GM23338 (cell line): ENCODE measurements around the gene SPAG7. TPM values are rescaled to one million over a fixed set of nuclear protein-coding genes. Genes with fewer than 3 reads are reported as not detected.

Source experiments
- ATAC-seq: fragments of 200-7000 bp; cut with Tn5 transposase; 3 replicates; pipeline ENCODE4 v1.9.1; 2020
- DNase-seq: peaks from one replicate; pipeline ENCODE4 v3.0.0-alpha.2; 2015; ENCODE audit warnings: low spot score
- H2AFZ ChIP-seq: fragments of 200-600 bp; sonication (generic); 2 replicates; pipeline ENCODE4 v1.8.0; 2016; ENCODE audit warnings: antibody characterized with exemption, mild to moderate bottlenecking, moderate library complexity
- H3F3A ChIP-seq: fragments of 200-600 bp; sonication (generic); replicated peaks from 2 replicates; pipeline ENCODE4 v1.8.0; 2017; ENCODE audit warnings: antibody characterized with exemption, mixed run types, low read depth
- H3K27ac ChIP-seq: fragments of 200-600 bp; sonication (generic); 2 replicates; pipeline ENCODE4 v1.6.1; 2016; ENCODE audit warnings: low read depth
- H3K27me3 ChIP-seq: fragments of 200-600 bp; sonication (generic); 2 replicates; pipeline ENCODE4 v1.8.0; 2016; ENCODE audit warnings: mild to moderate bottlenecking, mixed run types, moderate library complexity; ENCODE audit not compliant: insufficient read depth
- H3K36me3 ChIP-seq: fragments of 200-600 bp; sonication (generic); 2 replicates; pipeline ENCODE4 v1.8.0; 2016; ENCODE audit warnings: mild to moderate bottlenecking; ENCODE audit not compliant: insufficient read depth
- H3K4me1 ChIP-seq: fragments of 200-600 bp; sonication (generic); 2 replicates; pipeline ENCODE4 v1.8.0; 2016; ENCODE audit warnings: mild to moderate bottlenecking, moderate library complexity; ENCODE audit not compliant: insufficient read depth
- H3K4me2 ChIP-seq: fragments of 200-600 bp; sonication (generic); 2 replicates; pipeline ENCODE4 v1.7.1; 2017; ENCODE audit warnings: mixed run types
- H3K4me3 ChIP-seq: fragments of 200-600 bp; sonication (generic); 2 replicates; pipeline ENCODE4 v1.6.1; 2016; ENCODE audit warnings: mixed run types
- H3K79me2 ChIP-seq: fragments of 200-600 bp; sonication (generic); replicated peaks from 2 replicates; pipeline ENCODE4 v1.8.0; 2017; ENCODE audit warnings: mild to moderate bottlenecking; ENCODE audit not compliant: insufficient read depth
- H3K9me2 ChIP-seq: fragments of 200-600 bp; sonication (generic); 2 replicates; pipeline ENCODE4 v1.8.0; 2017; ENCODE audit not compliant: insufficient read depth
- H4K20me1 ChIP-seq: fragments of 200-600 bp; sonication (generic); replicated peaks from 2 replicates; pipeline ENCODE4 v1.8.0; 2017; ENCODE audit warnings: mild to moderate bottlenecking; ENCODE audit not compliant: insufficient read depth
- H3K27ac Mint-ChIP-seq: 2 replicates; pipeline ENCODE4 v1.8.0; 2020; ENCODE audit warnings: inconsistent platforms, mild to moderate bottlenecking, moderate library complexity, mixed read lengths
- H3K27me3 Mint-ChIP-seq: 3 replicates; pipeline ENCODE4 v1.8.0; 2022; ENCODE audit warnings: low read depth, mild to moderate bottlenecking, moderate library complexity, mixed read lengths, inconsistent platforms; ENCODE audit not compliant: insufficient read depth, poor library complexity
- H3K36me3 Mint-ChIP-seq: 3 replicates; pipeline ENCODE4 v1.8.0; 2021; ENCODE audit warnings: low read depth, mild to moderate bottlenecking, inconsistent platforms, moderate library complexity, mixed read lengths
- H3K4me1 Mint-ChIP-seq: 3 replicates; pipeline ENCODE4 v1.8.0; 2020; ENCODE audit warnings: mild to moderate bottlenecking, inconsistent platforms, mixed read lengths
- H3K4me3 Mint-ChIP-seq: 3 replicates; pipeline ENCODE4 v1.8.0; 2021; ENCODE audit warnings: moderate library complexity, mild to moderate bottlenecking, inconsistent platforms, mixed read lengths
- H3K9me3 Mint-ChIP-seq: 3 replicates; pipeline ENCODE4 v1.8.0; 2020; ENCODE audit warnings: moderate library complexity, mild to moderate bottlenecking, inconsistent platforms, mixed read lengths
- CREB1 ChIP-seq: fragments of 250-450 bp; sonication (Bioruptor Pico); IDR thresholded peaks from 2 replicates; pipeline ENCODE4 v1.5.0; 2020; ENCODE audit warnings: low read depth, mild to moderate bottlenecking, moderate library complexity
- CTCF ChIP-seq, 2 experiments: fragments of 200-600 bp in 1 of 2; sonication (generic) in 1 of 2; conservative IDR thresholded peaks; 2 replicates each; pipeline versions ENCODE4 v1.5.1 to v1.6.1; 2016 to 2017; ENCODE audit warnings: antibody characterized with exemption in 2 of 2, low read depth in 2 of 2, mild to moderate bottlenecking in 2 of 2, moderate library complexity in 1 of 2
- EZH2phosphoT487 ChIP-seq: fragments of 200-600 bp; sonication (generic); IDR thresholded peaks from one replicate; pipeline ENCODE4 v1.8.1; 2018; ENCODE audit warnings: antibody characterized with exemption; ENCODE audit not compliant: unreplicated experiment
- JUNB ChIP-seq: IDR thresholded peaks from one replicate; pipeline ENCODE4 v1.6.1; 2016; ENCODE audit warnings: antibody characterized with exemption; ENCODE audit not compliant: unreplicated experiment
- POLR2AphosphoS5 ChIP-seq: IDR thresholded peaks from 2 replicates; pipeline ENCODE4 v1.6.1; 2016; ENCODE audit warnings: antibody characterized with exemption, low read depth
- REST ChIP-seq: IDR thresholded peaks from one replicate; pipeline ENCODE4 v1.6.1; 2018; ENCODE audit warnings: antibody characterized with exemption; ENCODE audit not compliant: unreplicated experiment
- STAT1 ChIP-seq: IDR thresholded peaks from one replicate; pipeline ENCODE4 v1.6.1; 2016; ENCODE audit warnings: antibody characterized with exemption; ENCODE audit not compliant: unreplicated experiment
- ZNF114 ChIP-seq: fragments of 250-450 bp; sonication (Bioruptor Pico); IDR thresholded peaks from 2 replicates; pipeline ENCODE4 v1.5.0; 2020; ENCODE audit warnings: mild to moderate bottlenecking, moderate library complexity
- ZNF331 ChIP-seq: fragments of 250-450 bp; sonication (Bioruptor Pico); IDR thresholded peaks from 2 replicates; pipeline ENCODE4 v1.5.0; 2020; ENCODE audit warnings: low read depth, mild to moderate bottlenecking, moderate library complexity
- ZNF462 ChIP-seq: fragments of 250-450 bp; sonication (Bioruptor Pico); IDR thresholded peaks from 2 replicates; pipeline ENCODE4 v1.5.0; 2020; ENCODE audit warnings: mild to moderate bottlenecking, moderate library complexity
- polyA plus RNA-seq: library from polyadenylated mRNA; unstranded; fragments of >200 nt; fragmentation: Nextera tagmentation; extraction: Ambion mirVana; gene quantifications from 2 replicates; pipeline ENCODE4 v1.2.1, GENCODE V29; 2016
- total RNA-seq: library from RNA; depleted of rRNA; stranded (reverse); fragments of >200 nt; shearing (Covaris generic); gene quantifications from 2 replicates; pipeline ENCODE4 v1.2.3, GENCODE V29; 2014
- TF ChIP-seq, protein P1 (sequence below): IDR thresholded peaks from 2 replicates; pipeline ENCODE4 v1.6.1; 2016; ENCODE audit warnings: antibody characterized with exemption

SPAG7 gene
- total and polyA plus RNA-seq, 2 experiments from 2014 or later = 77.9 to 226 TPM

DNA sequence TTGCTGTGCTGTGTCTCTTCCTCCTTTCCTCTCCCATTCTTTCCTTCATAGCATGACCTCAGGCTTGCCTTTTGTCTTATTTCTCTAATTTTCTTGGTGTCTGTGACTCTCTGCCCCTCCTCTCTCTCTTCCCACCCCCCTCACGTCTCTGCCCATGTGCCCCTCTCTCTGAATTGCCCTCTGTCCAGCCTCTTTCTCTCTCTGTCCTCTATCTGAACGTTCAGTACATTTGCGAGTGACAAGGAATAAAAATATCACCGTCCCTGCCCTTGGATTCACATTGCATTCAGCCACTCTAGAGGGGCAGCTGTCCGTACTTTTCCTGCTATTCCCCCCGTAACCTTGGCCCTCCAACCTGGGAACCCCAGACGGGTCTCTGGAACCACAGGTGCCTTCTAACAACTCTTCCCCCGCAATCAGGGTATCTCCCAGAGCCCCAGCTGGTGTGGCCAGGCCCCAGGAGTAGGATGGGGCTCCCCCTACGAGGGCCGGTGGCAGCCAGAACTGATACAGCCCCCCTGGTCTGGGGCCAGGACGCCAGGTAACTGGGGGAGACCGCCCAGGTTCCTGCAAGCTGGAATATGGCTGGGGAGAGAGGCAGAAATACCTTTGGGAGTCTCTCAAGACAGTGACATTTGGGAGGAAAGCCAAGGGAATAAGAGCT, 31.9 kb upstream of the SPAG7 start:
- H3K36me3 ChIP-seq = peaks cover 17% of the 10 kb centered on the region
- ATAC-seq (no peak), DNase-seq (no peak)
- Mint-ChIP-seq H3K4me1 (peaks cover 21% of the 10 kb centered on the region), H3K27me3 (peaks cover 31% of the 10 kb centered on the region), H3K27ac (peak overlapping the region; percentile 25; the same call in 1 of the 2 replicates), H3K9me3 (0 out of 3 replicates have a peak, but pooled peaks cover 3% of the 10 kb centered on the region), H3K4me3 (peak overlapping the region; percentile 85), H3K36me3 (peaks cover 44% of the 10 kb centered on the region)
- H3K27me3 ChIP-seq = peaks cover 11% of the 10 kb centered on the region; the same call in 1 of the 2 replicates
- H3K79me2 ChIP-seq = peaks cover 16% of the 10 kb centered on the region
- no peaks in the 10 kb centered on the region; the same call in none of the 2 replicates for H4K20me1 ChIP-seq
- peaks cover 19% of the 10 kb centered on the region; the same call in 1 of the 2 replicates for H3K4me1 ChIP-seq
- H3K27ac ChIP-seq = peak overlapping the region; percentile 32
- peak overlapping the region; percentile 94 for H3K4me3 ChIP-seq
- H3F3A ChIP-seq = 0 out of 2 replicates have a peak, but pooled peaks cover 2% of the 10 kb centered on the region
- no peak for TF ChIP-seq ZNF331 (CRISPR knock-in tag)
- TF ChIP-seq ZNF114 (CRISPR knock-in tag) = no peak
- TF ChIP-seq REST = no peak
- no peak for TF ChIP-seq POLR2AphosphoS5
- no peak for TF ChIP-seq ZNF462 (CRISPR knock-in tag)
- no peak for TF ChIP-seq CREB1 (CRISPR knock-in tag)
- TF ChIP-seq, protein P1, sequence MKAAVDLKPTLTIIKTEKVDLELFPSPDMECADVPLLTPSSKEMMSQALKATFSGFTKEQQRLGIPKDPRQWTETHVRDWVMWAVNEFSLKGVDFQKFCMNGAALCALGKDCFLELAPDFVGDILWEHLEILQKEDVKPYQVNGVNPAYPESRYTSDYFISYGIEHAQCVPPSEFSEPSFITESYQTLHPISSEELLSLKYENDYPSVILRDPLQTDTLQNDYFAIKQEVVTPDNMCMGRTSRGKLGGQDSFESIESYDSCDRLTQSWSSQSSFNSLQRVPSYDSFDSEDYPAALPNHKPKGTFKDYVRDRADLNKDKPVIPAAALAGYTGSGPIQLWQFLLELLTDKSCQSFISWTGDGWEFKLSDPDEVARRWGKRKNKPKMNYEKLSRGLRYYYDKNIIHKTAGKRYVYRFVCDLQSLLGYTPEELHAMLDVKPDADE = no peak
- TF ChIP-seq JUNB = no peak
- TF ChIP-seq STAT1 = no peak
- TF ChIP-seq EZH2phosphoT487 = no peak
- no peak for TF ChIP-seq CTCF (conservative IDR thresholded peaks at IDR 0.05; ENCODE audit: low read depth in 2 of 2)
- peak overlapping the region; percentile 98 for H3K4me2 ChIP-seq
- no peak overlapping the region for H2AFZ ChIP-seq
- no peaks in the 10 kb centered on the region for H3K9me2 ChIP-seq
